ENCODE measurements around the gene ZNF469.
A peak's percentile ranks its signal among the peaks of the same experiment; 100 is the strongest.

Gene ZNF469

GRCh38 chr16:88361775-88362174 is 21.0 kb upstream of the ZNF469 start:
- H3K27ac Mint-ChIP-seq = no peak overlapping the region
- H3K9me3 Mint-ChIP-seq = peaks cover 9% of the 10 kb centered on the region
- no peak overlapping the region for H3K4me3 Mint-ChIP-seq
- ATAC-seq (ENCODE audit: low read depth) = no peak
- DNase-seq (ENCODE audit: low spot score in 2 of 2) = no peak
- H3K4me1 Mint-ChIP-seq = peaks cover 7% of the 10 kb centered on the region
- peaks cover 10% of the 10 kb centered on the region for H3K27me3 Mint-ChIP-seq
- H3K36me3 Mint-ChIP-seq = peaks cover 2% of the 10 kb centered on the region

GRCh38 chr16:88363239-88363891 is 19.4 kb upstream of the ZNF469 start:
- DNase-seq (ENCODE audit: low spot score in 2 of 2) (no peak), ATAC-seq (ENCODE audit: low read depth) (peak; percentile 63)
- peak overlapping the region; percentile 8 for H3K4me3 Mint-ChIP-seq
- H3K36me3 Mint-ChIP-seq = peaks cover 2% of the 10 kb centered on the region
- H3K4me1 Mint-ChIP-seq = peaks cover 7% of the 10 kb centered on the region
- no peak overlapping the region for H3K27ac Mint-ChIP-seq
- peaks cover 9% of the 10 kb centered on the region for H3K9me3 Mint-ChIP-seq
- H3K27me3 Mint-ChIP-seq = peaks cover 6% of the 10 kb centered on the region

- no peak for ATAC-seq (ENCODE audit: low read depth)
- Mint-ChIP-seq H3K36me3 (peaks cover 2% of the 10 kb centered on the region), H3K9me3 (peaks cover 9% of the 10 kb centered on the region), H3K27me3 (peaks cover 2% of the 10 kb centered on the region), H3K4me3 (no peak overlapping the region), H3K27ac (no peak overlapping the region), H3K4me1 (peaks cover 7% of the 10 kb centered on the region)
- DNase-seq (ENCODE audit: low spot score in 2 of 2) = no peak
These were observed 17.4 kb upstream of the ZNF469 start for GRCh38 chr16:88365244-88365865.

GRCh38 chr16:88366032-88366703 is 16.6 kb upstream of the ZNF469 start:
- no peak overlapping the region for H3K27ac Mint-ChIP-seq
- ATAC-seq (ENCODE audit: low read depth) = no peak
- peaks cover 2% of the 10 kb centered on the region for H3K27me3 Mint-ChIP-seq
- H3K4me1 Mint-ChIP-seq = peaks cover 7% of the 10 kb centered on the region
- H3K36me3 Mint-ChIP-seq = peaks cover 2% of the 10 kb centered on the region
- H3K4me3 Mint-ChIP-seq = no peak overlapping the region
- no peak for DNase-seq (ENCODE audit: low spot score in 2 of 2)
- peaks cover 9% of the 10 kb centered on the region for H3K9me3 Mint-ChIP-seq

GRCh38 chr16:88366704-88367047 is 16.1 kb upstream of the ZNF469 start:
- Mint-ChIP-seq H3K9me3 (peaks cover 7% of the 10 kb centered on the region), H3K27me3 (no peaks in the 10 kb centered on the region), H3K4me3 (no peak overlapping the region), H3K36me3 (peaks cover 2% of the 10 kb centered on the region), H3K4me1 (peaks cover 7% of the 10 kb centered on the region), H3K27ac (no peak overlapping the region)
- no peak for DNase-seq (ENCODE audit: low spot score in 2 of 2)
- ATAC-seq (ENCODE audit: low read depth) = no peak

GRCh38 chr16:88367560-88367959 is 15.2 kb upstream of the ZNF469 start:
- Mint-ChIP-seq H3K9me3 (peaks cover 4% of the 10 kb centered on the region), H3K27me3 (no peaks in the 10 kb centered on the region), H3K27ac (no peak overlapping the region), H3K36me3 (peaks cover 2% of the 10 kb centered on the region), H3K4me3 (no peak overlapping the region), H3K4me1 (peaks cover 7% of the 10 kb centered on the region)
- ATAC-seq (ENCODE audit: low read depth) (no peak), DNase-seq (ENCODE audit: low spot score in 2 of 2) (no peak)

- peaks cover 7% of the 10 kb centered on the region for H3K4me1 Mint-ChIP-seq
- H3K27me3 Mint-ChIP-seq = no peaks in the 10 kb centered on the region
- H3K27ac Mint-ChIP-seq = no peak overlapping the region
- H3K36me3 Mint-ChIP-seq = peaks cover 2% of the 10 kb centered on the region
- H3K4me3 Mint-ChIP-seq = no peak overlapping the region
- peaks cover 1% of the 10 kb centered on the region for H3K9me3 Mint-ChIP-seq
- no peak for DNase-seq (ENCODE audit: low spot score in 2 of 2)
- ATAC-seq (ENCODE audit: low read depth) = no peak
These were observed 14.7 kb upstream of the ZNF469 start for GRCh38 chr16:88368036-88368435.

- DNase-seq (ENCODE audit: low spot score in 2 of 2) (no peak), ATAC-seq (ENCODE audit: low read depth) (no peak)
- Mint-ChIP-seq H3K4me1 (peaks cover under 1% of the 10 kb centered on the region), H3K9me3 (no peaks in the 10 kb centered on the region), H3K27ac (no peak overlapping the region), H3K36me3 (no peaks in the 10 kb centered on the region), H3K27me3 (no peaks in the 10 kb centered on the region), H3K4me3 (no peak overlapping the region)
These were observed 13.8 kb upstream of the ZNF469 start for GRCh38 chr16:88368994-88369393.

GRCh38 chr16:88369447-88370008 is 13.2 kb upstream of the ZNF469 start:
- Mint-ChIP-seq H3K27ac (no peak overlapping the region), H3K36me3 (no peaks in the 10 kb centered on the region), H3K4me1 (no peaks in the 10 kb centered on the region), H3K27me3 (peaks cover 2% of the 10 kb centered on the region), H3K9me3 (no peaks in the 10 kb centered on the region), H3K4me3 (no peak overlapping the region)
- DNase-seq (ENCODE audit: low spot score in 2 of 2) = no peak
- no peak for ATAC-seq (ENCODE audit: low read depth)

GRCh38 chr16:88370365-88370764 is 12.4 kb upstream of the ZNF469 start:
- H3K27me3 Mint-ChIP-seq = peaks cover 2% of the 10 kb centered on the region

GRCh38 chr16:88372522-88372921 is 10.2 kb upstream of the ZNF469 start:
- H3K27me3 Mint-ChIP-seq = peaks cover 2% of the 10 kb centered on the region
- no peaks in the 10 kb centered on the region for H3K4me1 Mint-ChIP-seq
- DNase-seq (ENCODE audit: low spot score in 2 of 2) (no peak), ATAC-seq (ENCODE audit: low read depth) (no peak)
- H3K27ac Mint-ChIP-seq = no peak overlapping the region
- no peaks in the 10 kb centered on the region for H3K9me3 Mint-ChIP-seq
- H3K4me3 Mint-ChIP-seq = no peak overlapping the region
- no peaks in the 10 kb centered on the region for H3K36me3 Mint-ChIP-seq

More at GRCh38 chr16:88370365-88370764, 12.4 kb upstream of the ZNF469 start:
- Mint-ChIP-seq H3K27ac (no peak overlapping the region), H3K4me3 (no peak overlapping the region), H3K36me3 (no peaks in the 10 kb centered on the region), H3K9me3 (no peaks in the 10 kb centered on the region), H3K4me1 (no peaks in the 10 kb centered on the region)
- ATAC-seq (ENCODE audit: low read depth) = no peak
- no peak for DNase-seq (ENCODE audit: low spot score in 2 of 2)

GRCh38 chr16:88373211-88373610 is 9.5 kb upstream of the ZNF469 start:
- Mint-ChIP-seq H3K36me3 (no peaks in the 10 kb centered on the region), H3K27me3 (peaks cover 2% of the 10 kb centered on the region), H3K9me3 (no peaks in the 10 kb centered on the region), H3K4me3 (no peak overlapping the region), H3K4me1 (no peaks in the 10 kb centered on the region), H3K27ac (no peak overlapping the region)
- ATAC-seq (ENCODE audit: low read depth) (no peak), DNase-seq (ENCODE audit: low spot score in 2 of 2) (no peak)

GRCh38 chr16:88373927-88374492 is 8.7 kb upstream of the ZNF469 start:
- Mint-ChIP-seq H3K4me3 (no peak overlapping the region), H3K27me3 (peaks cover 2% of the 10 kb centered on the region), H3K9me3 (no peaks in the 10 kb centered on the region), H3K4me1 (no peaks in the 10 kb centered on the region), H3K36me3 (no peaks in the 10 kb centered on the region), H3K27ac (no peak overlapping the region)
- no peak for DNase-seq (ENCODE audit: low spot score in 2 of 2)
- no peak for ATAC-seq (ENCODE audit: low read depth)

- Mint-ChIP-seq H3K4me1 (no peaks in the 10 kb centered on the region), H3K27me3 (peaks cover 2% of the 10 kb centered on the region), H3K36me3 (no peaks in the 10 kb centered on the region), H3K9me3 (no peaks in the 10 kb centered on the region), H3K27ac (no peak overlapping the region), H3K4me3 (no peak overlapping the region)
- no peak for DNase-seq (ENCODE audit: low spot score in 2 of 2)
- ATAC-seq (ENCODE audit: low read depth) = no peak
These were observed 8.0 kb upstream of the ZNF469 start for GRCh38 chr16:88374736-88375135.

All from memory B cell (primary cell).